H9 (cell line): ENCODE results near the gene CDH23. TPM values are rescaled to one million over a fixed set of nuclear protein-coding genes. Genes with fewer than 3 reads are reported as not detected.

Source experiments
- DNase-seq: peaks from one replicate; pipeline ENCODE4 v3.0.0-alpha.2; 2017
- H2AFZ ChIP-seq: one replicate; pipeline ENCODE4 v1.6.1; 2013; ENCODE audit warnings: mild to moderate bottlenecking, low read length, control low read depth, moderate library complexity
- H2AK5ac ChIP-seq: 2 replicates; pipeline ENCODE4 v1.6.1; 2013; ENCODE audit warnings: low read length, control low read depth, mixed read lengths; ENCODE audit not compliant: insufficient read length
- H2BK120ac ChIP-seq: one replicate; pipeline ENCODE4 v1.6.1; 2013; ENCODE audit warnings: low read depth, mild to moderate bottlenecking, low read length, control low read depth, inconsistent platforms; ENCODE audit not compliant: poor library complexity, severe bottlenecking
- H2BK12ac ChIP-seq: 2 replicates; pipeline ENCODE4 v1.6.1; 2013; ENCODE audit warnings: low read length, control low read depth, mixed read lengths, low read depth; ENCODE audit not compliant: insufficient read length
- H2BK15ac ChIP-seq: 2 replicates; pipeline ENCODE4 v1.6.1; 2013; ENCODE audit warnings: low read depth, low read length, control low read depth
- H2BK20ac ChIP-seq: one replicate; pipeline ENCODE4 v1.6.1; 2013; ENCODE audit warnings: low read depth, mild to moderate bottlenecking, low read length, control low read depth, inconsistent platforms; ENCODE audit not compliant: poor library complexity, severe bottlenecking
- H2BK5ac ChIP-seq: 2 replicates; pipeline ENCODE4 v1.6.1; 2013; ENCODE audit warnings: low read length, control low read depth, mixed read lengths; ENCODE audit not compliant: insufficient read length
- H3K14ac ChIP-seq: 2 replicates; pipeline ENCODE4 v1.6.1; 2013; ENCODE audit warnings: low read length, control low read depth; ENCODE audit not compliant: insufficient read depth
- H3K18ac ChIP-seq: 2 replicates; pipeline ENCODE4 v1.6.1; 2013; ENCODE audit warnings: low read depth, mild to moderate bottlenecking, mixed read lengths, low read length, control low read depth; ENCODE audit not compliant: insufficient read length
- H3K23ac ChIP-seq: 2 replicates; pipeline ENCODE4 v1.6.1; 2013; ENCODE audit warnings: low read length, control low read depth, mixed read lengths, low read depth; ENCODE audit not compliant: insufficient read length
- H3K23me2 ChIP-seq: 2 replicates; pipeline ENCODE4 v1.6.1; 2013; ENCODE audit warnings: low read depth, mild to moderate bottlenecking, mixed read lengths, low read length, control low read depth; ENCODE audit not compliant: insufficient read length, poor library complexity, severe bottlenecking
- H3K27ac ChIP-seq: 2 replicates; pipeline ENCODE4 v1.5.1; 2013; ENCODE audit warnings: low read length, control low read depth, mixed read lengths, low read depth; ENCODE audit not compliant: insufficient read length
- H3K27me3 ChIP-seq: 2 replicates; pipeline ENCODE4 v1.6.1; 2013; ENCODE audit warnings: low read length, control low read depth, inconsistent platforms; ENCODE audit not compliant: insufficient read depth
- H3K4ac ChIP-seq: 2 replicates; pipeline ENCODE4 v1.6.1; 2013; ENCODE audit warnings: low read depth, mild to moderate bottlenecking, control low read depth, inconsistent platforms, low read length, moderate library complexity
- H3K4me1 ChIP-seq: 2 replicates; pipeline ENCODE4 v1.6.1; 2013; ENCODE audit warnings: low read length, control low read depth, inconsistent platforms; ENCODE audit not compliant: insufficient read depth
- H3K4me2 ChIP-seq: 2 replicates; pipeline ENCODE4 v1.6.1; 2013; ENCODE audit warnings: low read length, control low read depth, mixed read lengths; ENCODE audit not compliant: insufficient read length, insufficient read depth
- H3K56ac ChIP-seq: 2 replicates; pipeline ENCODE4 v1.6.1; 2013; ENCODE audit warnings: low read depth, mild to moderate bottlenecking, mixed read lengths, low read length, control low read depth; ENCODE audit not compliant: insufficient read length
- H3K79me1 ChIP-seq: 2 replicates; pipeline ENCODE4 v1.6.1; 2013; ENCODE audit warnings: low read depth, mild to moderate bottlenecking, moderate library complexity, low read length, control low read depth, inconsistent platforms; ENCODE audit not compliant: insufficient read depth, poor library complexity, severe bottlenecking
- H3K79me2 ChIP-seq: 2 replicates; pipeline ENCODE4 v1.6.1; 2013; ENCODE audit warnings: low read length, control low read depth, inconsistent platforms; ENCODE audit not compliant: insufficient read depth
- H3K9ac ChIP-seq: 2 replicates; pipeline ENCODE4 v1.6.1; 2013; ENCODE audit warnings: low read length, control low read depth, mixed read lengths; ENCODE audit not compliant: insufficient read length; ENCODE audit errors: extremely low read depth
- H3K9me3 ChIP-seq: one replicate; pipeline ENCODE4 v1.6.1; 2013; ENCODE audit warnings: low read depth, low read length, inconsistent platforms; ENCODE audit not compliant: control insufficient read depth
- H3T11ph ChIP-seq: one replicate; pipeline ENCODE4 v1.6.1; 2013; ENCODE audit warnings: mild to moderate bottlenecking, low read length, control low read depth, inconsistent platforms
- H4K20me1 ChIP-seq: one replicate; pipeline ENCODE4 v1.6.1; 2013; ENCODE audit not compliant: control insufficient read depth, insufficient read length, insufficient read depth
- H4K5ac ChIP-seq: 2 replicates; pipeline ENCODE4 v1.6.1; 2013; ENCODE audit warnings: low read depth, mild to moderate bottlenecking, mixed read lengths, low read length, control low read depth; ENCODE audit not compliant: insufficient read length
- H4K8ac ChIP-seq: replicated peaks from 2 replicates; pipeline ENCODE4 v1.6.1; 2013; ENCODE audit warnings: low read length, control low read depth, mixed read lengths, low read depth; ENCODE audit not compliant: insufficient read length
- H4K91ac ChIP-seq: 2 replicates; pipeline ENCODE4 v1.6.1; 2013; ENCODE audit warnings: low read depth, mild to moderate bottlenecking, moderate library complexity, mixed read lengths, low read length, control low read depth; ENCODE audit not compliant: insufficient read length
- H3K27ac Mint-ChIP-seq, 3 experiments: 2 replicates in 2 of 3; 3 replicates in 1 of 3; pipeline ENCODE4 v1.8.0; 2020 to 2021; ENCODE audit warnings: mixed read lengths in 3 of 3, mild to moderate bottlenecking in 1 of 3, moderate library complexity in 1 of 3
- H3K27me3 Mint-ChIP-seq: 2 replicates; pipeline ENCODE4 v1.8.0; 2021; ENCODE audit warnings: low read depth, mild to moderate bottlenecking, moderate library complexity, mixed read lengths
- H3K36me3 Mint-ChIP-seq, 3 experiments: 2 replicates in 2 of 3; 3 replicates in 1 of 3; pipeline ENCODE4 v1.8.0; 2020 to 2021; ENCODE audit warnings: low read depth in 3 of 3, mixed read lengths in 3 of 3; ENCODE audit not compliant: insufficient read depth in 1 of 3
- H3K4me1 Mint-ChIP-seq, 2 experiments: 2 replicates each; pipeline ENCODE4 v1.8.0; 2020; ENCODE audit warnings: mixed read lengths in 2 of 2
- H3K4me3 Mint-ChIP-seq, 2 experiments: 2 replicates in 1 of 2; 3 replicates in 1 of 2; pipeline ENCODE4 v1.8.0; 2020 to 2021; ENCODE audit warnings: mild to moderate bottlenecking in 2 of 2, mixed read lengths in 2 of 2, moderate library complexity in 1 of 2
- H3K9me3 Mint-ChIP-seq, 2 experiments: 2 replicates in 1 of 2; 3 replicates in 1 of 2; pipeline ENCODE4 v1.8.0; 2020; ENCODE audit warnings: mild to moderate bottlenecking in 2 of 2, mixed read lengths in 2 of 2, moderate library complexity in 1 of 2
- CTCF ChIP-seq: fragments of 200-600 bp; sonication (generic); conservative IDR thresholded peaks from 3 replicates; pipeline ENCODE4 v1.8.0; 2021; ENCODE audit warnings: antibody characterized with exemption, mild to moderate bottlenecking
- WGBS: extraction: QIAGEN DNeasy Blood & Tissue Kit; methylation state at CpG from one replicate; pipeline ENCODE4 v1.1.7; 2013; ENCODE audit warnings: missing lambda C conversion rate, low lambda C conversion rate, mixed read lengths; ENCODE audit not compliant: insufficient read length; ENCODE audit errors: extremely low coverage; 5-methylcytosine and 5-hydroxymethylcytosine counted together
- total RNA-seq: library from RNA; stranded (reverse); gene quantifications from 2 replicates; pipeline ENCODE4 v1.2.1, GENCODE V29; 2021

The CDH23 gene
- total RNA-seq, 1 experiment from 2014 or later: 2.1 TPM

GRCh38 chr10:71361581-71361980 lies 35.1 kb upstream of the CDH23 start:
- H3T11ph ChIP-seq: no peak overlapping the region
- H2AFZ ChIP-seq: no peak overlapping the region
- DNase-seq: no peak
- H3K14ac ChIP-seq: no peak overlapping the region
- H2BK20ac ChIP-seq: no peak overlapping the region
- H3K4ac ChIP-seq: no peak overlapping the region
- H4K8ac ChIP-seq: no peak overlapping the region
- no peak for TF ChIP-seq CTCF
- no peaks in the 10 kb centered on the region for H3K9me3 ChIP-seq
- no peak overlapping the region for H2BK5ac ChIP-seq
- H3K56ac ChIP-seq: no peak overlapping the region
- no peak overlapping the region for H4K91ac ChIP-seq
- H3K9ac ChIP-seq: no peak overlapping the region
- no peak overlapping the region for H3K4me2 ChIP-seq
- no peak overlapping the region for H2BK120ac ChIP-seq
- H3K27me3 Mint-ChIP-seq: no peaks in the 10 kb centered on the region
- peaks cover 7 to 22% (median 20%) of the 10 kb centered on the region in 3 experiments; a peak in 6 of 7 replicates for H3K36me3 Mint-ChIP-seq
- H3K4me1 Mint-ChIP-seq: peaks cover 6 to 11% of the 10 kb centered on the region in 2 experiments
- no peak overlapping the region for H2BK15ac ChIP-seq
- H2AK5ac ChIP-seq: no peak overlapping the region
- H4K20me1 ChIP-seq: no peaks in the 10 kb centered on the region
- no peak overlapping the region for H4K5ac ChIP-seq
- no peak overlapping the region for H3K27ac Mint-ChIP-seq
- no peak overlapping the region for H3K18ac ChIP-seq
- H2BK12ac ChIP-seq: no peak overlapping the region
- H3K23me2 ChIP-seq: no peaks in the 10 kb centered on the region
- no CpG with 5 or more reads among the region's 7 CpGs for WGBS
- H3K27ac ChIP-seq: no peak overlapping the region
- no peak overlapping the region for H3K23ac ChIP-seq
- H3K4me1 ChIP-seq: no peaks in the 10 kb centered on the region
- no peaks in the 10 kb centered on the region for H3K9me3 Mint-ChIP-seq
- H3K4me3 Mint-ChIP-seq: no peak overlapping the region
- no peaks in the 10 kb centered on the region for H3K79me2 ChIP-seq
- no peaks in the 10 kb centered on the region for H3K27me3 ChIP-seq
- no peaks in the 10 kb centered on the region for H3K79me1 ChIP-seq
